Fibroblast of lung (primary cell): ENCODE results near the gene LILRB5.
A peak's percentile ranks its signal among the peaks of the same experiment; 100 is the strongest.

Experiments
- CTCF ChIP-seq, 2 donors: IDR thresholded peaks in 1 of 2; conservative IDR thresholded peaks in 1 of 2; 1 replicate in 1 of 2; 2 replicates in 1 of 2; pipeline ENCODE4 v1.5.1; 2011 to 2012; ENCODE audit warnings: low read length in 2 of 2, control low read depth in 1 of 2, inconsistent platforms in 1 of 2, low read depth in 1 of 2, mild to moderate bottlenecking in 1 of 2
- EZH2 ChIP-seq: IDR thresholded peaks from 2 replicates; pipeline ENCODE4 v1.5.1; 2012; ENCODE audit warnings: low read length, control low read depth, mild to moderate bottlenecking; ENCODE audit errors: missing control alignments

- TF ChIP-seq CTCF (conservative IDR thresholded peaks at IDR 0.05 in 1 of 2, IDR thresholded peaks at IDR 0.05 in 1 of 2; ENCODE audit: low read depth in 1 of 2, low read length in 2 of 2) (peak; percentile 97 to 99), EZH2 (no peak)
Observed at GRCh38 chr19:54231077-54231931, 25.8 kb downstream of the LILRB5 start.
